ENCODE results near the gene ZFYVE27. TPM values are rescaled to one million over a fixed set of nuclear protein-coding genes. Genes with fewer than 3 reads are reported as not detected.

Gene ZFYVE27
- total RNA-seq, 4 donors from 2014 or later = 17.9 to 27.1 (median 20.7) TPM

DNA sequence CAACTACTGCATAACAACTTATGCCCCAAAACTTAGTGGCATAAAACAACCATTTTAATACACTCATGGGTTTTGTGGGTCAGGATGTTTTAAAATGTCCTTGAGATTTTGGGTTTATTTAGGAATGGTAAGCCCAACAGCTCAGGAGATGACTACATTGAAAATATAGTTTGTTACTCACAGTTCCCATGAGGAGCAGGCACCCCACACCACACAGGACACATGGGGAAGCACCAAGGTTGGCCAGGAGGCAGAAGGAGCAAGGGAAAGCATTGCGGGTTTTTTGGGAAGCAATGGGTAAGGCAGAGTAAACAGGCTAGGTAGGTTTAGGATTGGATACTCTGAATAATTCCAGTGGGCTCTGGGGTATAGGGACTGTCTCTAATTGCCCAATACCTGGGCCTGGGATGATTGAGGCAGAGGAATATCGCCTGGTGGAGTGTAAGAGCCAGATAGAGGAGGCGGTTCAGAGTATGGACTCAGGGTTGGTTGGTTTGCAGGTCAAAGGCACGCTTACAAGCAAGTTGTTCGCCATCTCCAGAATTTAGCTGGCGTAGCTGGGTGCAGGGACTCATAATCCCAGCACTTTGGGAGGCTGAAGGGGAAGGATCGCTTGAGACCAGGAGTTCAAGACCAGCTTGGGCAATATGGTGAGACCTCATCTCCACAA, 33.4 kb upstream of the ZFYVE27 start:
- TF ChIP-seq, protein P1, sequence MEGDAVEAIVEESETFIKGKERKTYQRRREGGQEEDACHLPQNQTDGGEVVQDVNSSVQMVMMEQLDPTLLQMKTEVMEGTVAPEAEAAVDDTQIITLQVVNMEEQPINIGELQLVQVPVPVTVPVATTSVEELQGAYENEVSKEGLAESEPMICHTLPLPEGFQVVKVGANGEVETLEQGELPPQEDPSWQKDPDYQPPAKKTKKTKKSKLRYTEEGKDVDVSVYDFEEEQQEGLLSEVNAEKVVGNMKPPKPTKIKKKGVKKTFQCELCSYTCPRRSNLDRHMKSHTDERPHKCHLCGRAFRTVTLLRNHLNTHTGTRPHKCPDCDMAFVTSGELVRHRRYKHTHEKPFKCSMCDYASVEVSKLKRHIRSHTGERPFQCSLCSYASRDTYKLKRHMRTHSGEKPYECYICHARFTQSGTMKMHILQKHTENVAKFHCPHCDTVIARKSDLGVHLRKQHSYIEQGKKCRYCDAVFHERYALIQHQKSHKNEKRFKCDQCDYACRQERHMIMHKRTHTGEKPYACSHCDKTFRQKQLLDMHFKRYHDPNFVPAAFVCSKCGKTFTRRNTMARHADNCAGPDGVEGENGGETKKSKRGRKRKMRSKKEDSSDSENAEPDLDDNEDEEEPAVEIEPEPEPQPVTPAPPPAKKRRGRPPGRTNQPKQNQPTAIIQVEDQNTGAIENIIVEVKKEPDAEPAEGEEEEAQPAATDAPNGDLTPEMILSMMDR (IDR thresholded peaks at IDR 0.05) = no peak
- no peak for ATAC-seq (ENCODE audit: low FRiP score)
- no peak for DNase-seq (ENCODE audit: low spot score)

DNA sequence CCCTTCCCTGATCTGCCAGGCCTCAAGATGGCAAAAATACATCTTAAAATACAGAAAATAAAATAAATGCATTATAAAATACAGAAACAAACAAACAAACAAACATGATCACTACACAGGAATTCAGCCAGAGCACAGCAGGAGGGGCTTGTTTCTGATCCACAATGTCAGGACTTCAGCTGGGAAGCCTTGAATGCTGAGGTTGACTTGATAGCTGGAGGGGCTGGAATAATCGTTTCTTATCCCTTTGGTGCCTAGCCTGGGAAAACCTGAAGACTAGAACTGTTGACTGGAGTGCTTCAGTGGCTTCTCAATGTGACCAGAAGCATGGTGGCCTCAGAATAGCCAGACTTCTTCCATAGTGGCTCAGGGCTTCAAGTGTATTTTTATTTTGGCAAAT, 32.6 kb upstream of the ZFYVE27 start:
- ATAC-seq (ENCODE audit: low FRiP score) = no peak
- no peak for DNase-seq (ENCODE audit: low spot score)
- TF ChIP-seq, protein P1 (IDR thresholded peaks at IDR 0.05) = no peak

DNA sequence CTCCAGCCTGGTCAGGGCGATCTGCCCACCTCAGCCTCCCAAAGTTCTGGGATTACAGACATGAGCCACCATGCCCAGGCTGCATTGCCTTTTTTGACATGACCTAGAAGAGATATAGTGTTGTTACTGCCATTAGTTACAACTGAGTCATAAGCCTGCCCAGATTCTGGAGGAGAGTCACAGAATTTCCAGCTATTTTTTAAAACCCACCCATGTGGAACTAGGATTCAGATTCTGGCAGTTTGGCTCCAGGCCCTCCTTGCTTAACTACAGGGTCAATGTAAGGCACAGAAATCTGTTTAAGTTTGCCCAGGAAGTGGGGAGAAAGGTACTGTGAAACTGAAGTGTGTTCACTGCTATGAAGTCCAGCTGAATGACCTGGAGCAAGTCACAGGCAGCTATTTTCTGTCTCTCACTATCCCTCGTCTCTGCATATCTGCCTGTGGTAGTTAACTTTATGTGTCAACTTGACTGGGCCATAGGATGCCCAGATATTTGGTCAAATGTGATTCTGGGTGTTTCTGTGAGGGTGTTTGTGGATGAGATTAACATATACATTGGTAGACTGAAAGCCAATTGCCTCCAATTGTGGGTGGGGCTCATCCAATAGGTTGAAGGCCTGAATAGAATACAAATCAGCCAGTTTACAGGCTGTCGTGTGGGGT, 31.8 kb upstream of the ZFYVE27 start:
- TF ChIP-seq, protein P1 (IDR thresholded peaks at IDR 0.05) = no peak
- DNase-seq (ENCODE audit: low spot score) (no peak), ATAC-seq (ENCODE audit: low FRiP score) (no peak)

DNA sequence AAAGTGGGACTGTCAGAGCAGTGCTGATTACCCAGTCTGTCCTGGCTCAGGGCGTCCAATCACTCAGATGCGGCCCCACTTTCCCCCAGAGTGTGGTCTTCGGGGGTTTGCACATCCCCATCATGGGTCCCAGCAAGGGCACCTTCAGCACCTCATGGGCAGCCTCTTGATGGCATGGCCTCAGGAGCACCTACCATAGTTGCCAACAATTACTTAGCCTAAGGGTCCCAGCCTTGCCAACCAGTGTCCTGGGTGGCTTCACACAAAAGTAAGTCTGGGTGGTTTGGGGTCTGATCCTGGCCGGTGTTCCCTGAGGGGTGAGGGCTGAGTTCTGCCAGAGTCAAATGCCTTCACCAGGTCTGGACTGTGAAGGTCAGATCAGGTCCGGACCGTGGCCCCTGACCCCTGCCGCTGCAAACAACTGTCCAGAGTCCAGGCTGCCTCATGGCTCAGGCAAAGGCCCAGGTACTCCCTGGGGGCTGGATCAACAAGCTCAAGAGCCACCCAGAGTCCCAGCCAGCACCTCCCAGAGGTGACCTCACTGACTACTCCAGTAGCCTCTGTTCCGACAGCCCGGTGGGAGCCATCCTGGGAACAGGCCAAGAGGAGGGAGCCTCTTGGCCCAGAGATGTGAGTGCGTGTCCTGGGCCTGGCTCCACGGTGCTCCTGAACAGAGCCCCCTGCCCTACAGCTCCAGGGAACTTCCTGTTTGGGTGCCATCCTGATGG, 29.6 kb upstream of the ZFYVE27 start:
- ATAC-seq (ENCODE audit: low FRiP score) = peak; percentile 39
- TF ChIP-seq, protein P1 (IDR thresholded peaks at IDR 0.05) = no peak
- DNase-seq (ENCODE audit: low spot score) = no peak

DNA sequence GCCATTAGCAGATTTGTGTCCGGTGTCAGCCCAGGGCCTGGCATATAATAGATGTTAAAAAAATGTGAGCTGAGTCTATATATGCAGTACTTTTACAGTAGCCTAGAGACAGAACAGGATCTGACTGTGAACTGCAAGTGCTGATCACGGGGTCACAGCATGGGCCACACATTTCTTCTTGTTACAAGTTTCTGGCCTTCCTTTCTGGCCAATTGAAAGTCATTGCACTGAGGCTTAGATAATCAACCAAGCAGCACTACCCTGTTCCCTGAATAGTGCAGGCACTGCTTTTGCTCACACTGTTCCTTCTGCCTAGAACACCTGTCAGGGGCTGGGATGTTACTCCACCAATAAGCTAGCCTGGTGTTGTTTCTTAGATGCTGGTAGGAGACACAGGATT, 28.8 kb upstream of the ZFYVE27 start:
- DNase-seq (ENCODE audit: low spot score) (no peak), ATAC-seq (ENCODE audit: low FRiP score) (no peak)
- TF ChIP-seq, protein P1 (IDR thresholded peaks at IDR 0.05) = no peak

DNA sequence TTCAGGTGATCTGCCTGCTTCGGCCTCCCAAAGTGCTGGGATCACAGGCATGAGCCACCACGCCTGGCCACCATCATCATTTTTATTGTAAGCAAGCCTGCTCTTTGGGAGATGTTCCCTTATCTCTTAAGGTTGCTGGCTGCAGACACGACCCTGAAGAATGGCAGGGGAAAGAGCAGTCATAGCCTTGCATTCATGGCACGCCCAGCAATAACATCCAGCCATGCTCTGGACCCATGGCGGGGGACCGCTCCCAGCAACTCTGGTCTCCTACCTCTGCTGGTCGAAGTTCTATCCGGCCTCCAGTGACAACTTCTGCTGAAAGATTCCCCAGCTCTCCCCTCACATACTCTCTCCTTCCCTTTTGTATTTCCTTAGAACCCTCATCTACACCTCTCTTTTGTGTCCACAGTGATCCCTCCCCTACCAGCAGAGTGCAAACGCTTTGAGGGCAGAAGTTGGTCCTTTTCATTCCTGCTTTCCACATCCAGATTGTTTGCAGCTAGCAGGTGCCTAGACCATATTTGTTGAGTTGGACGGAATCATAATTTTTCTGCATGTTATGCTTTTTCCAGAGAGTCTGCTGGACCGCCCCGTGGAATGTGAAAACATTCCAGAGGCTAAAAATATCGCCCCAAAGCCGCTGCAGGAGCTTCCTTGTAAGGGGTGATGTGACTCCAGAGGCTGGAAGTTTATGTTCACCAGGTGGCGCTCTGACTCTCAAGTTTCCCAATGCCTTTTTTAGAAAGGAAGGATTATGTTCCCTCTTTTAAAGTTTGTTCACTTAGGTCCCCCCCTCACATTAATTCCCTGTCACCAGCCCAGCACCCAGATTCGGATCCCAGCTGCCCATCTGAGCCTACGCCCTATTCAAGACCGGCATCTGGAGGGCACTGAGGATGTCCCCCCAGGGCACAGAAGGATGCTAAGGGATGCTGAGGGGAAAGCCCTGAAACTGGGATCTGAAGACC, 27.7 kb upstream of the ZFYVE27 start:
- DNase-seq (ENCODE audit: low spot score) (peak; percentile 68), ATAC-seq (ENCODE audit: low FRiP score) (peak; percentile 33)
- TF ChIP-seq, protein P1 (IDR thresholded peaks at IDR 0.05) = peak in 1 of 3 donors; percentile 14

All from omental fat pad (tissue), 4 donors.